HEK293 (cell line): ENCODE data around the gene LMBR1.

Experiments used
- CTCF ChIP-seq: fragments of 450-650 bp; formaldehyde crosslinking; IDR thresholded peaks from 2 replicates; pipeline ENCODE4 v1.5.1; 2016; ENCODE audit warnings: missing biosample characterization, missing genetic modification characterization
- SP2 ChIP-seq: fragments of 450-650 bp; formaldehyde crosslinking; IDR thresholded peaks from 2 replicates; pipeline ENCODE4 v1.5.1; 2016; ENCODE audit warnings: missing biosample characterization, missing genetic modification characterization
- ZNF274 ChIP-seq, 2 experiments: fragments of 200-500 bp in 1 of 2; fragments of 450-650 bp in 1 of 2; sonication (Bioruptor generic) in 1 of 2; formaldehyde crosslinking in 1 of 2; IDR thresholded peaks; 2 replicates each; pipeline versions ENCODE4 v1.5.1 to v1.6.1; 2014 to 2016; ENCODE audit warnings: borderline replicate concordance in 1 of 2, inconsistent platforms in 1 of 2, low read length in 1 of 2, missing biosample characterization in 1 of 2, missing genetic modification characterization in 1 of 2
- ZNF350 ChIP-seq: fragments of 450-650 bp; formaldehyde crosslinking; IDR thresholded peaks from 2 replicates; pipeline ENCODE4 v1.5.0; 2017; ENCODE audit warnings: missing biosample characterization, mild to moderate bottlenecking, missing genetic modification characterization

GRCh38 chr7:156754201-156754600, 138.8 kb downstream of the LMBR1 start:
- no peak for TF ChIP-seq SP2 (tag by site-specific recombination)
- no peak for TF ChIP-seq ZNF350 (tag by site-specific recombination)
- no peak for TF ChIP-seq ZNF274 (IDR thresholded peaks at IDR 0.05; ENCODE audit: low read length)
- TF ChIP-seq ZNF274 (tag by site-specific recombination; IDR thresholded peaks at IDR 0.05; ENCODE audit: borderline replicate concordance) = no peak
- TF ChIP-seq CTCF (tag by site-specific recombination) = no peak
